Osteoblast (primary cell): ENCODE measurements around the gene VSTM2L. TPM values are rescaled to one million over a fixed set of nuclear protein-coding genes. Genes with fewer than 3 reads are reported as not detected.

Experiments used
- DNase-seq: peaks from one replicate; pipeline ENCODE4 v3.0.0; 2011; ENCODE audit warnings: low spot score, mixed read lengths; ENCODE audit not compliant: insufficient read length; ENCODE audit errors: missing footprints
- H2AFZ ChIP-seq: 2 replicates; pipeline ENCODE4 v1.6.0; 2011; ENCODE audit warnings: mild to moderate bottlenecking, low read length
- H3K27ac ChIP-seq: 2 replicates; pipeline ENCODE4 v1.5.1; 2011; ENCODE audit warnings: mild to moderate bottlenecking, low read depth, low read length, moderate library complexity
- H3K27me3 ChIP-seq: 2 replicates; pipeline ENCODE4 v1.6.0; 2012; ENCODE audit warnings: mild to moderate bottlenecking, control low read depth, inconsistent platforms, low read length, moderate library complexity; ENCODE audit not compliant: insufficient read depth
- H3K36me3 ChIP-seq: 2 replicates; pipeline ENCODE4 v1.5.1; 2011; ENCODE audit warnings: mild to moderate bottlenecking, low read length, control low read depth, moderate library complexity; ENCODE audit not compliant: insufficient read depth
- H3K4me1 ChIP-seq: 2 replicates; pipeline ENCODE4 v1.5.1; 2011; ENCODE audit warnings: mild to moderate bottlenecking, low read length, control low read depth, moderate library complexity; ENCODE audit not compliant: insufficient read depth
- H3K4me2 ChIP-seq: 2 replicates; pipeline ENCODE4 v1.6.0; 2011; ENCODE audit warnings: mild to moderate bottlenecking, low read length; ENCODE audit not compliant: insufficient read depth
- H3K4me3 ChIP-seq: fragments of 200-600 bp; sonication (generic); 3 replicates; pipeline ENCODE4 v1.5.1; 2012; ENCODE audit warnings: mild to moderate bottlenecking, low read length, inconsistent platforms; ENCODE audit not compliant: insufficient read depth
- H3K79me2 ChIP-seq: 2 replicates; pipeline ENCODE4 v1.6.0; 2012; ENCODE audit warnings: mild to moderate bottlenecking, low read length, control low read depth, inconsistent platforms; ENCODE audit not compliant: insufficient read depth
- H3K9me3 ChIP-seq: 2 replicates; pipeline ENCODE4 v1.5.1; 2011; ENCODE audit warnings: low read depth, low read length, control low read depth
- H4K20me1 ChIP-seq: 2 replicates; pipeline ENCODE4 v1.6.0; 2012; ENCODE audit warnings: mild to moderate bottlenecking, low read length, control low read depth; ENCODE audit not compliant: insufficient read depth
- CTCF ChIP-seq: IDR thresholded peaks from 2 replicates; pipeline ENCODE4 v1.5.1; 2011; ENCODE audit warnings: mild to moderate bottlenecking, low read depth, low read length, moderate library complexity; ENCODE audit errors: extremely low read depth
- total RNA-seq: library from RNA; depleted of rRNA; stranded (reverse); fragments of >200 nt; gene quantifications from 2 replicates; pipeline ENCODE4 v1.2.3, GENCODE V29; 2012

VSTM2L gene
- total RNA-seq, 1 donor: 2.5 TPM

DNA sequence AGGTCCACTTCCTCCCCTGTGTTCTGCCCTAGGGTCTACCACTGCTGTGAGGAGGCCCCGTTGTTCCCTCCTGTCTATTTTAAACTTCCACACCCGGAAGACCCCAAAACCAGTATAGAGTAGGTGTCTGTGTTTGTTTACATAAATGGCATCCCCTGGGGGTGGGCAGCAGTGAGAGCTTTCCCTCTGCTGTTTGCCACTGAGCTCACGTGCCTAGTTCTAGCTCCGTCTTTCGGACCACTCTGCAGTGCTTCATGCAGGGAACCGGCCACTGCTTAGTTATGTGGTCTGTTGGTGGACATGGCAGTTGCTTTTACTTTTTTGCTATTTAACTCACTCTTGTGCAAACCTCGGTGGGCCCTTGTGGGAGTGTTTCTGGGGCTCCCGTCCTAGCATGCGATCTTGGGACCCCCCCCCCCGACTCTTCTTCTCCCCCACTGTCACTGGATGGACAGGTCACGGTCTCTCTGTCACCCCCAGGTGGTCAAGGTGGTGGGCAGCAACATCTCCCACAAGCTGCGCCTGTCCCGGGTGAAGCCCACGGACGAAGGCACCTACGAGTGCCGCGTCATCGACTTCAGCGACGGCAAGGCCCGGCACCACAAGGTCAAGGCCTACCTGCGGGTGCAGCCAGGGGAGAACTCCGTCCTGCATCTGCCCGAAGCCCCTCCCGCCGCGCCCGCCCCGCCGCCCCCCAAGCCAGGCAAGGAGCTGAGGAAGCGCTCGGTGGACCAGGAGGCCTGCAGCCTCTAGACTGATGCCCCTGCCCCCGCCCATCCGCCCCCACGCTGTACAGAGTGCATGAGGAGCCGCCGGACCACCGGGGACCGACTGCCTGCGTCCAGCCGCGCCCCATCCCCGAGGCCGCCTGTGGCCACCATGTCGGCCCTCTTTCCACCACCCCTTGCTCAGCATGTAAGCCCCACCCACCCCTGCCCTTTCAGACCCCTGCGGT lies 40.9 kb downstream of the VSTM2L start:
- Histone ChIP-seq H3K4me3 (no peak overlapping the region), H3K27ac (no peak overlapping the region), H4K20me1 (no peaks in the 10 kb centered on the region), H3K4me1 (no peaks in the 10 kb centered on the region), H3K27me3 (peaks cover 9% of the 10 kb centered on the region), H3K79me2 (no peaks in the 10 kb centered on the region), H3K36me3 (no peaks in the 10 kb centered on the region), H2AFZ (no peak overlapping the region), H3K9me3 (peaks cover 8% of the 10 kb centered on the region), H3K4me2 (no peak overlapping the region)
- no peak for TF ChIP-seq CTCF
- DNase-seq: peak; percentile 66

GRCh38 chr20:37944456-37944981 lies 41.6 kb downstream of the VSTM2L start:
- no peaks in the 10 kb centered on the region for H3K4me1 ChIP-seq
- H2AFZ ChIP-seq: no peak overlapping the region
- no peaks in the 10 kb centered on the region for H3K79me2 ChIP-seq
- no peak overlapping the region for H3K4me3 ChIP-seq
- H4K20me1 ChIP-seq: no peaks in the 10 kb centered on the region
- TF ChIP-seq CTCF: no peak
- DNase-seq: peak; percentile 39
- no peaks in the 10 kb centered on the region for H3K36me3 ChIP-seq
- peaks cover 14% of the 10 kb centered on the region for H3K27me3 ChIP-seq
- peaks cover 8% of the 10 kb centered on the region for H3K9me3 ChIP-seq
- H3K27ac ChIP-seq: no peak overlapping the region
- no peak overlapping the region for H3K4me2 ChIP-seq

DNA sequence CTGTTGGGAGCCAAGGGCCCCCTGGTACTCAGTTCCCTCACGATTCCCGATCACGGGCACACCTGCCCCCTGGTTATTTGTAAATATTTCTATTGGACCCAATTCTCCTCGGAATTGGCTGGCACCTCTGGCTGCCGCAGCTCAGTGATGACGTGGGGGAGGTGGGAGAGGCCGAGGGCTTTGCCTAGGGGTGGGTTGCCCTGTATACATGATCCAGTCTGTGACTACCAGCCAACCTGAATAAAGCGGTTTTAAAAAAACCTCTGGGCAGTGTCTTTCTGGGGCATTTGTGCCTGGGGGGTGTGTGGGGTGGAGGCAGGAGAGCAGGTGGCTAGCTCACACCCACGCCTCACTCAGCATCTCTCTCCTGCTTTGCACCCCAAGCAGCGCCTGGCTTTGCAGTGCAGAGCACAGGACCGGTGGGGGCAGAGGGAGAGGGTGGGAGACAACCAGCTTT lies 42.2 kb downstream of the VSTM2L start:
- Histone ChIP-seq H3K4me2 (no peak overlapping the region), H3K4me3 (no peak overlapping the region), H4K20me1 (no peaks in the 10 kb centered on the region), H3K79me2 (no peaks in the 10 kb centered on the region), H3K4me1 (no peaks in the 10 kb centered on the region), H3K36me3 (no peaks in the 10 kb centered on the region), H3K27ac (no peak overlapping the region), H2AFZ (no peak overlapping the region), H3K27me3 (peaks cover 17% of the 10 kb centered on the region), H3K9me3 (peaks cover 8% of the 10 kb centered on the region)
- TF ChIP-seq CTCF: no peak
- DNase-seq: peak; percentile 23

DNA sequence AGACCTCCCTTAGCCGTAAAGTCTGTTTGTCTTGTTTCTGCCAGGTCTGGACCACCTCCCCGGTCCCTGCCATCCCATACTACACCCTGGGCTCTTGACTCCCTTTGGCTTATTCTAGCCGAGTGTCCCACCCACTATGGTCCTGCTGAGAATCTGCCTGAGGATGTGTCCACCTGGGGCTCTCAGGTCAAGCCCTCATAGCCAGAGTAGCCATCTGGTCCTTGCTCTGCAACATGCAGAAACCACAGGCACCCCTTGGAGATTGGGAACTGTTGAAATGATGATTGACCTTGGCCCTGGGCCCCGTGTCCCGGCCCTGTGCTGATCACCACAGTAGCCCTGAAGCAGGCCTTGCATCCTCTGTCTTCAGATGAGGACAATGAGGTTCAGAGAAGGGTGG lies 44.0 kb downstream of the VSTM2L start:
- TF ChIP-seq CTCF: no peak
- Histone ChIP-seq H3K79me2 (no peaks in the 10 kb centered on the region), H3K27me3 (peaks cover 17% of the 10 kb centered on the region), H3K4me1 (no peaks in the 10 kb centered on the region), H2AFZ (no peak overlapping the region), H3K9me3 (peaks cover 8% of the 10 kb centered on the region), H3K4me3 (no peak overlapping the region), H3K27ac (no peak overlapping the region), H3K36me3 (no peaks in the 10 kb centered on the region), H3K4me2 (no peak overlapping the region), H4K20me1 (no peaks in the 10 kb centered on the region)
- peak; percentile 36 for DNase-seq
